Activated CD8-positive, alpha-beta memory T cell treated with anti-CD3 and anti-CD28 coated beads, Interleukin-2, amount 10 ng/mL, durations not matched to agents 7 days and 5 days (primary cell): ENCODE results near the gene OR2Z1. TPM values are rescaled to one million over a fixed set of nuclear protein-coding genes. Genes with fewer than 3 reads are reported as not detected.
"Not testable (repeated sequence)": the region's sequence is repeated elsewhere in the genome, so short reads cannot be mapped to it uniquely, and the experiment has no call there.

ENCODE experiments used
- ATAC-seq: fragments of 150-1000 bp; cut with Tn5 transposase; one replicate; pipeline ENCODE4 v1.10.0; 2021; ENCODE audit warnings: moderate library complexity
- CTCF ChIA-PET: fragments of 350-600 bp; sonication (Branson Sonifier 250); formaldehyde crosslinking; loops from one replicate; lab custom pipeline; 2021; ENCODE audit warnings: antibody characterized with exemption; lab: Charles Lee
- DNase-seq: peaks from one replicate; pipeline ENCODE4 v3.0.0-alpha.2; 2020
- H3K27ac Mint-ChIP-seq: one replicate; pipeline ENCODE4 v1.8.0; 2021; ENCODE audit warnings: mild to moderate bottlenecking, mixed read lengths
- H3K27me3 Mint-ChIP-seq: one replicate; pipeline ENCODE4 v1.8.0; 2021; ENCODE audit warnings: mixed read lengths
- H3K36me3 Mint-ChIP-seq: one replicate; pipeline ENCODE4 v1.8.0; 2021; ENCODE audit warnings: mild to moderate bottlenecking, mixed read lengths
- H3K4me1 Mint-ChIP-seq: one replicate; pipeline ENCODE4 v1.8.0; 2021; ENCODE audit warnings: mixed read lengths
- H3K4me3 Mint-ChIP-seq: one replicate; pipeline ENCODE4 v1.8.0; 2021; ENCODE audit warnings: mild to moderate bottlenecking, moderate library complexity, mixed read lengths
- H3K9me3 Mint-ChIP-seq: one replicate; pipeline ENCODE4 v1.8.0; 2022; ENCODE audit warnings: low read depth, mixed read lengths
- total RNA-seq, 2 experiments: library from RNA; stranded (reverse); gene quantifications; one replicate each; pipeline ENCODE4 v1.2.3, GENCODE V29; 2021

The OR2Z1 gene
- total RNA-seq, 2 experiments from 2014 or later: not detected

DNA sequence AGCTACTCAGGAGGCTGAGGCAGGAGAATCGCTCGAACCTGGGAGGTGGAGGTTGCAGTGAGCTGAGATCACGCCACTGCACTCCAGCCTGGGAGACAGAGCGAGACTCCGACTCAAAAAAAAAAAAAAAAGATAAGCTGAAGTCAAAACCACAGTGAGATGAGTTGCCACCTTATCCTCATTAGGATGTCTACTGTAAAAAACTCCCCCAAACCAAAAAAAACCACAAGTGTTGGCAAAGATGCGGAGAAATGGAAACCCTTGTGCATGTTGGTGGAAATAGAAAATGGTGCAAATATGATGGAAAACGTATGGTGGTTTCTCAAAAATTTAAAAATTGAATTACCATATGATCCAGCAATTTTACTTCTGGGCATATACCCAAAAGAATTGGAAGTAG lies 11.1 kb upstream of the OR2Z1 start:
- not testable (repeated sequence) for DNase-seq, H3K4me3 Mint-ChIP-seq, H3K36me3 Mint-ChIP-seq, H3K27ac Mint-ChIP-seq, ATAC-seq
- Mint-ChIP-seq H3K27me3 (peaks cover 10% of the 10 kb centered on the region), H3K9me3 (peaks cover 12% of the 10 kb centered on the region), H3K4me1 (peaks cover 10% of the 10 kb centered on the region)
- CTCF ChIA-PET: interaction anchor here (0.6 to 1.3 kb wide), 2 partner anchors 16 to 129 kb away, joined by 4 to 6 read pairs; no protein-coding TSS in a partner anchor

DNA sequence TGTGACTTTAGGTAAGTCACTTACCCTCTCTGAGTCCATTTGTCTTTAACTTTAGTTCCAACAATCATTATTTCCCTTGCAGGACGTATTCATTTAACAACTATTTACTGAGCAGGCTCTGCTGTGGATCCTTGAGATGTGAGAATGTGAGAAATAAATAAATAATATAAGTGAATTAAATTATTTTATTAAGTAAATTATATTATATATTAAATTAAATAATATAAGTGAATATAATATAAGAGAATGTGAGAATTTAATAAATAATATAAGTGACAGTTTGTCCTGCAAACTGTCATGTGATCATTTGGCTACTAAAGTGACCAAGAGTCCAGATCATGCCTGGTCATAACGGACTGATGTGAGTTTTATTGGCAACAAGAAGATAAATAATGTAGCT lies 598 bp downstream of the OR2Z1 start:
- peaks cover 4% of the 10 kb centered on the region for H3K9me3 Mint-ChIP-seq
- no peak overlapping the region for H3K4me3 Mint-ChIP-seq
- CTCF ChIA-PET: interaction anchor here (0.6 to 0.8 kb wide), 2 partner anchors 83 to 141 kb away, joined by 3 read pairs; no protein-coding TSS in a partner anchor
- H3K27me3 Mint-ChIP-seq: peaks cover 11% of the 10 kb centered on the region
- ATAC-seq (no peak), DNase-seq (no peak)
- no peak overlapping the region for H3K27ac Mint-ChIP-seq
- H3K4me1 Mint-ChIP-seq: no peaks in the 10 kb centered on the region
- H3K36me3 Mint-ChIP-seq: no peaks in the 10 kb centered on the region

DNA sequence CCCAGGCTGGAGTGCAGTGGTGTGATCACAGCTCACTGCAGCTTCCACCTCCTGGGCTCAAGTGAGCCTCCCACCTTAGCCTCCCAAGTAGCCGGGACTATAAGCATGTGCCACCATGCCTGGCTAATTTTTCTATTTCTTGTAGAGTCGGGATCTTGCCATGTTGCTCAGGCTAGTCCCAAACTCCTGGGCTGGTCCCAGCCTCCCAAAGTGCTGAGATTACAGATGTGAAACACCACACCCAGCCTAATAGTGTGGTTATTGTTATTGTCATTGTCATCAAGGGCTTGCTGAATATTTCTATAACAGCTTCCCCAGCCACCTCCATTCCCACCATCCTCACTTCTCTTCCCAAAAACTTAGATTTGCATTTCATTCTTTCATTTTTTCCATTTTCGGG lies 2.8 kb downstream of the OR2Z1 start:
- no peak for DNase-seq
- Mint-ChIP-seq H3K36me3 (no peaks in the 10 kb centered on the region), H3K27me3 (peaks cover 11% of the 10 kb centered on the region), H3K27ac (no peak overlapping the region), H3K9me3 (no peaks in the 10 kb centered on the region), H3K4me1 (no peaks in the 10 kb centered on the region), H3K4me3 (no peak overlapping the region)
- ATAC-seq: no peak
- CTCF ChIA-PET: no interaction called here

- Mint-ChIP-seq H3K4me3 (no peak overlapping the region), H3K9me3 (no peaks in the 10 kb centered on the region), H3K4me1 (no peaks in the 10 kb centered on the region), H3K27ac (no peak overlapping the region), H3K36me3 (no peaks in the 10 kb centered on the region), H3K27me3 (no peaks in the 10 kb centered on the region)
- CTCF ChIA-PET: no interaction called here
- ATAC-seq (no peak), DNase-seq (no peak)
Observed at GRCh38 chr19:8731428-8732169, 10.2 kb downstream of the OR2Z1 start.

- no peak overlapping the region for H3K27ac Mint-ChIP-seq
- no peaks in the 10 kb centered on the region for H3K9me3 Mint-ChIP-seq
- no peaks in the 10 kb centered on the region for H3K4me1 Mint-ChIP-seq
- ATAC-seq: no peak
- CTCF ChIA-PET: no interaction called here
- DNase-seq: no peak
- no peak overlapping the region for H3K4me3 Mint-ChIP-seq
- H3K36me3 Mint-ChIP-seq: no peaks in the 10 kb centered on the region
- H3K27me3 Mint-ChIP-seq: no peaks in the 10 kb centered on the region
Observed at GRCh38 chr19:8738377-8738776, 16.9 kb downstream of the OR2Z1 start.

- CTCF ChIA-PET, H3K9me3 Mint-ChIP-seq, H3K4me3 Mint-ChIP-seq, H3K27ac Mint-ChIP-seq, H3K36me3 Mint-ChIP-seq, H3K4me1 Mint-ChIP-seq, H3K27me3 Mint-ChIP-seq, DNase-seq, ATAC-seq: not testable (repeated sequence)
Observed at GRCh38 chr19:8739291-8740065, 18.0 kb downstream of the OR2Z1 start.

DNA sequence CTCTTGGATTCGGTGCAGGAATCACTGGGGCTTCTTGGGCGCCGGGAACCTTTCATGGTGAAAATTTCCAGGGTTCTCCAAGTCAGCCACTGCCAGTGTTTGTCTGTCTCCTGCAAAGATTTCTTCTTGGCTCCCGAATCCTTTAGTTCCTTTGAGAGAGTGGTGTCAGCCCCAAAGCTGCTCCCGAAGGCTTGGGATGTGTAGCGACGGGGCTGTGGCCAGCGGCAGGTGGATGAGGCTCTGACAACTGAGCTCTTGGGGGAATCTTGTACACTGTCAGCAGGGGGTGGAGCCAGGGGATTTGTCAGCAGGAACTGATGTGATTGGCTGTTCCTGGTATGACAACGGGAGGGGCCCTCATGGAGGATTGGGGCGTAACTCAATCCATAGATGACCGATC lies 45.8 kb downstream of the OR2Z1 start:
- ATAC-seq, H3K27ac Mint-ChIP-seq, H3K4me3 Mint-ChIP-seq, H3K27me3 Mint-ChIP-seq, H3K36me3 Mint-ChIP-seq, DNase-seq, H3K9me3 Mint-ChIP-seq, H3K4me1 Mint-ChIP-seq, CTCF ChIA-PET: not testable (repeated sequence)

GRCh38 chr19:8769265-8769664 lies 47.8 kb downstream of the OR2Z1 start:
- H3K9me3 Mint-ChIP-seq, H3K36me3 Mint-ChIP-seq, H3K27ac Mint-ChIP-seq, H3K27me3 Mint-ChIP-seq, H3K4me1 Mint-ChIP-seq, CTCF ChIA-PET, ATAC-seq, DNase-seq, H3K4me3 Mint-ChIP-seq: not testable (repeated sequence)

DNA sequence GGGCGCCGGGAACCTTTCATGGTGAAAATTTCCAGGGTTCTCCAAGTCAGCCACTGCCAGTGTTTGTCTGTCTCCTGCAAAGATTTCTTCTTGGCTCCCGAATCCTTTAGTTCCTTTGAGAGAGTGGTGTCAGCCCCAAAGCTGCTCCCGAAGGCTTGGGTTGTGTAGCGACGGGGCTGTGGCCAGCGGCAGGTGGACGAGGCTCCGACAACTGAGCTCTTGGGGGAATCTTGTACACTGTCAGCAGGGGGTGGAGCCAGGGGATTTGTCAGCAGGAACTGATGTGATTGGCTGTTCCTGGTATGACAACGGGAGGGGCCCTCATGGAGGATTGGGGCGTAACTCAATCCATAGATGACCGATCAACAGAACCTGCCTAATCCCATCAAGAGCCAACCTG lies 52.2 kb downstream of the OR2Z1 start:
- H3K4me3 Mint-ChIP-seq, H3K4me1 Mint-ChIP-seq, H3K36me3 Mint-ChIP-seq, CTCF ChIA-PET, H3K9me3 Mint-ChIP-seq, DNase-seq, ATAC-seq, H3K27ac Mint-ChIP-seq, H3K27me3 Mint-ChIP-seq: not testable (repeated sequence)

Other genes with a start within 250 kb of the OR2Z1 start
- gene PRAM1, start 219.0 kb upstream of the OR2Z1 start, total RNA-seq: 1 to 10 TPM in 1 of 2 experiments, under 1 TPM in 1; 0.59 to 1.4 TPM
- 10 to 100 TPM; 23.8 to 38.5 TPM for gene ZNF414, start 207.5 kb upstream of the OR2Z1 start, total RNA-seq
- 100 to 1,000 TPM; 250 to 441 TPM for gene MYO1F, start 144.2 kb upstream of the OR2Z1 start, total RNA-seq
- 1 to 10 TPM; 1.2 to 3.3 TPM for gene ADAMTS10, start 110.9 kb upstream of the OR2Z1 start, total RNA-seq
- gene NFILZ, start 91.0 kb upstream of the OR2Z1 start, total RNA-seq: not detected
- gene ACTL9, start 22.8 kb upstream of the OR2Z1 start, total RNA-seq: not detected
- 10 to 100 TPM; 16.0 to 26.3 TPM for gene ZNF558, start 110.7 kb downstream of the OR2Z1 start, total RNA-seq
- not detected for gene MBD3L1, start 110.7 kb downstream of the OR2Z1 start, total RNA-seq